Measurements from ENCODE around the gene RNASEH2B. TPM values are rescaled to one million over a fixed set of nuclear protein-coding genes. Genes with fewer than 3 reads are reported as not detected.

Gene RNASEH2B
- total and polyA plus RNA-seq, 2 of the 8 experiments (the other 6 are each of a cell fraction or from before 2014, with no cell fraction given): 19.3 to 43.9 TPM

GRCh38 chr13:50910485-50910805 lies 854 bp downstream of the RNASEH2B start:
- Histone ChIP-seq H4K20me1 (replicated peaks in 1 of 2; ENCODE audit: control insufficient read depth in 1 of 2, insufficient read depth in 2 of 2, low read length in 2 of 2) (no peaks in the 10 kb centered on the region), H3K14ac (ENCODE audit: insufficient read length) (no peak overlapping the region), H3K23me2 (ENCODE audit: low read depth, low read length) (peaks cover 10% of the 10 kb centered on the region; the same call in 1 of the 2 replicates), H3K9me3 (ENCODE audit: insufficient read depth in 2 of 2, low read depth in 1 of 2, low read length in 1 of 2) (no peaks in the 10 kb centered on the region), H3K27ac (ENCODE audit: low read depth, low read length) (peak overlapping the region; percentile 70), H4K91ac (replicated peaks; ENCODE audit: insufficient read length, low read length) (peak overlapping the region; percentile 95), H2AK5ac (ENCODE audit: low read depth, low read length) (no peak overlapping the region), H3K4me3 (ENCODE audit: extremely low read depth in 1 of 4, insufficient read depth in 2 of 4, low read depth in 3 of 4, low read length in 4 of 4) (peak overlapping the region; percentile 48 to 76 (median 66)), H4K8ac (ENCODE audit: extremely low read depth, insufficient read depth, low read length) (peak overlapping the region; percentile 98), H2BK15ac (ENCODE audit: low read length) (no peak overlapping the region), H3K4me1 (replicated peaks in 1 of 4; ENCODE audit: control insufficient read depth in 3 of 4, insufficient read depth in 4 of 4, low read length in 3 of 4) (peaks cover 3 to 12% (median 8%) of the 10 kb centered on the region in 4 experiments; a peak in 6 of 7 replicates), H2AFZ (ENCODE audit: low read length) (peak overlapping the region; percentile 11; the same call in 1 of the 2 replicates), H3K4ac (replicated peaks; ENCODE audit: insufficient read length, low read depth, low read length) (peak overlapping the region; percentile 92), H3K9ac (replicated peaks in 1 of 4; ENCODE audit: extremely low read depth in 1 of 4, low read depth in 3 of 4, low read length in 3 of 4) (peak overlapping the region; percentile 66 to 89 (median 85)), H3K4me2 (ENCODE audit: insufficient read depth in 1 of 2, low read depth in 2 of 2, low read length in 2 of 2) (peak overlapping the region; percentile 72 to 92), H3K23ac (ENCODE audit: insufficient read length) (no peak overlapping the region), H3K36me3 (ENCODE audit: control insufficient read depth in 2 of 4, insufficient read depth in 4 of 4, low read length in 3 of 4) (no peaks in the 10 kb centered on the region), H4K5ac (ENCODE audit: insufficient read length, low read depth, low read length) (peak overlapping the region; percentile 65), H2BK20ac (ENCODE audit: low read length) (no peak overlapping the region), H3K79me2 (ENCODE audit: control insufficient read depth in 1 of 2, insufficient read depth in 2 of 2, low read length in 2 of 2) (peaks cover 0 to 41% of the 10 kb centered on the region in 2 experiments; a peak in 2 of 4 replicates), H3K18ac (ENCODE audit: extremely low read depth, low read length) (peak overlapping the region; percentile 81; the same call in 1 of the 2 replicates), H2BK5ac (ENCODE audit: low read depth, low read length) (peak overlapping the region; percentile 76; the same call in 1 of the 2 replicates), H3K27me3 (replicated peaks in 1 of 4; ENCODE audit: control insufficient read depth in 3 of 4, extremely low read depth in 1 of 4, insufficient read depth in 3 of 4, low read length in 3 of 4) (no peaks in the 10 kb centered on the region), H3K79me1 (ENCODE audit: low read depth, low read length) (peaks cover under 1% of the 10 kb centered on the region), H2BK120ac (replicated peaks; ENCODE audit: low read depth, low read length) (no peak overlapping the region), H3K56ac (replicated peaks; ENCODE audit: insufficient read length, low read depth, low read length) (peak overlapping the region; percentile 22), H2BK12ac (ENCODE audit: low read depth, low read length) (0 out of 2 replicates have a peak overlapping the region, but pooled peaks have one; percentile 68)
- TF ChIP-seq POLR2AphosphoS5 (IDR thresholded peaks at IDR 0.05; ENCODE audit: low read depth, low read length) (peak; percentile 55; the same call in 1 of the 2 replicates), ZNF274 (IDR thresholded peaks at IDR 0.05; ENCODE audit: borderline replicate concordance, extremely low read depth, low read length) (no peak)
- 11% methylated on average over 12 of the region's 13 CpGs; no CpG with 5 or more reads in 1 of the 2 experiments for WGBS, 2 experiments (ENCODE audit: extremely low coverage in 1 of 2, insufficient coverage in 1 of 2, insufficient read length in 1 of 2, insufficient replicate concordance in 2 of 2, low coverage in 1 of 2, low lambda C conversion rate in 2 of 2, missing lambda C conversion rate in 1 of 2)
- FAIRE-seq (no peak), DNase-seq (ENCODE audit: low read depth in 1 of 2, low spot score in 2 of 2) (peak in 1 of 2 experiments; percentile 63)
- CTCF ChIA-PET (ENCODE audit: partially characterized antibody): interaction anchor here (0.7 to 1.5 kb wide), 3 partner anchors 32 to 68 kb away, joined by 3 to 4 read pairs (median 3); no protein-coding TSS in a partner anchor
- POLR2A ChIA-PET (ENCODE audit: partially characterized antibody): interaction anchor here (0.8 to 2.0 kb wide), 4 partner anchors 9 to 523 kb away, joined by 3 to 13 read pairs (median 4); no protein-coding TSS in a partner anchor

Data from H1 (cell line).